IMR-90 (cell line): ENCODE results near the gene TRIM41. TPM values are rescaled to one million over a fixed set of nuclear protein-coding genes. Genes with fewer than 3 reads are reported as not detected.
A peak's percentile ranks its signal among the peaks of the same experiment; 100 is the strongest.

Source experiments
- ATAC-seq: fragments of 200-7000 bp; cut with Tn5 transposase; 2 replicates; pipeline ENCODE4 v1.9.1; 2020; ENCODE audit warnings: low read depth, mild to moderate bottlenecking, moderate library complexity
- BruUV-seq: library from RNA; stranded (reverse); fragments of 400-500 nt; replicated peaks from 2 replicates; lab custom pipeline; 2021; lab: Mats Ljungman, UMichigan
- CTCF ChIA-PET: fragments of 300-600 bp; formaldehyde crosslinking; extraction: SDS; loops from one replicate; lab custom pipeline; 2021; ENCODE audit warnings: antibody characterized with exemption; lab: Yijun Ruan, JAX
- POLR2A ChIA-PET: fragments of 300-600 bp; sonication (Branson Sonifier 250); formaldehyde crosslinking; loops from one replicate; lab custom pipeline; 2022; ENCODE audit warnings: antibody characterized with exemption; ENCODE audit not compliant: unreplicated experiment; lab: Charles Lee
- DNase-seq: peaks from one replicate; pipeline ENCODE4 v3.0.0; 2013
- H2AFZ ChIP-seq: replicated peaks from 2 replicates; pipeline ENCODE3; 2013; ENCODE audit warnings: low read length, mild to moderate bottlenecking; ENCODE audit not compliant: poor library complexity
- H2AK5ac ChIP-seq: 2 replicates; pipeline ENCODE4 v1.6.1; 2013; ENCODE audit warnings: low read depth, low read length, inconsistent platforms
- H2AK9ac ChIP-seq: replicated peaks from 2 replicates; pipeline ENCODE3; 2013; ENCODE audit warnings: mild to moderate bottlenecking, low read depth, low read length, moderate library complexity; ENCODE audit not compliant: poor library complexity
- H2BK120ac ChIP-seq: 2 replicates; pipeline ENCODE4 v1.6.1; 2013; ENCODE audit warnings: low read depth, low read length, inconsistent platforms
- H2BK15ac ChIP-seq: 3 replicates; pipeline ENCODE4 v1.6.1; 2013; ENCODE audit warnings: low read depth, low read length, inconsistent platforms
- H2BK20ac ChIP-seq: 2 replicates; pipeline ENCODE4 v1.6.1; 2013; ENCODE audit warnings: low read depth, mild to moderate bottlenecking, inconsistent platforms, low read length, moderate library complexity
- H2BK5ac ChIP-seq: 2 replicates; pipeline ENCODE4 v1.6.1; 2013; ENCODE audit warnings: mild to moderate bottlenecking, low read depth, low read length, inconsistent platforms; ENCODE audit not compliant: poor library complexity, severe bottlenecking
- H3K14ac ChIP-seq: replicated peaks from 2 replicates; pipeline ENCODE4 v1.6.1; 2013; ENCODE audit warnings: low read depth, low read length, inconsistent platforms
- H3K18ac ChIP-seq: 2 replicates; pipeline ENCODE4 v1.6.1; 2013; ENCODE audit warnings: low read depth, low read length, control low read depth
- H3K23ac ChIP-seq: 2 replicates; pipeline ENCODE4 v1.6.1; 2013; ENCODE audit warnings: low read depth, low read length, inconsistent platforms
- H3K27ac ChIP-seq: 2 replicates; pipeline ENCODE4 v1.5.1; 2013; ENCODE audit warnings: mild to moderate bottlenecking, control low read depth, low read length; ENCODE audit not compliant: insufficient read depth
- H3K27me3 ChIP-seq: 2 replicates; pipeline ENCODE4 v1.6.1; 2013; ENCODE audit warnings: low read length; ENCODE audit not compliant: control insufficient read depth, insufficient read depth
- H3K36me3 ChIP-seq: 2 replicates; pipeline ENCODE4 v1.6.1; 2013; ENCODE audit warnings: low read length, mixed read lengths; ENCODE audit not compliant: control insufficient read depth, insufficient read depth
- H3K4ac ChIP-seq: 2 replicates; pipeline ENCODE4 v1.6.1; 2013; ENCODE audit warnings: low read depth, low read length, inconsistent platforms
- H3K4me1 ChIP-seq: 2 replicates; pipeline ENCODE4 v1.6.1; 2013; ENCODE audit warnings: low read length, mixed read lengths; ENCODE audit not compliant: control insufficient read depth, insufficient read depth
- H3K4me2 ChIP-seq: 2 replicates; pipeline ENCODE4 v1.6.1; 2013; ENCODE audit warnings: low read depth, mild to moderate bottlenecking, control low read depth, low read length, moderate library complexity
- H3K4me3 ChIP-seq: 2 replicates; pipeline ENCODE4 v1.5.1; 2013; ENCODE audit warnings: low read depth, mild to moderate bottlenecking, control low read depth, low read length, moderate library complexity; ENCODE audit not compliant: insufficient read depth
- H3K56ac ChIP-seq: 2 replicates; pipeline ENCODE4 v1.6.1; 2013; ENCODE audit warnings: low read length, inconsistent platforms; ENCODE audit not compliant: insufficient read depth; ENCODE audit errors: extremely low read depth
- H3K79me1 ChIP-seq, 2 experiments: 2 replicates each; pipeline ENCODE4 v1.6.1; 2013; ENCODE audit warnings: low read length in 2 of 2, inconsistent platforms in 1 of 2, low read depth in 1 of 2
- H3K9ac ChIP-seq: 2 replicates; pipeline ENCODE4 v1.6.1; 2013; ENCODE audit warnings: low read depth, low read length, control low read depth
- H3K9me1 ChIP-seq: 2 replicates; pipeline ENCODE4 v1.6.1; 2013; ENCODE audit warnings: low read length, inconsistent platforms; ENCODE audit not compliant: insufficient read depth
- H3K9me3 ChIP-seq: 2 replicates; pipeline ENCODE4 v1.6.1; 2013; ENCODE audit warnings: low read length; ENCODE audit not compliant: control insufficient read depth, insufficient read depth
- H4K20me1 ChIP-seq: 2 replicates; pipeline ENCODE4 v1.6.1; 2013; ENCODE audit warnings: low read length, inconsistent platforms; ENCODE audit not compliant: insufficient read depth
- H4K5ac ChIP-seq: 2 replicates; pipeline ENCODE4 v1.6.1; 2013; ENCODE audit warnings: mild to moderate bottlenecking, low read depth, low read length, control low read depth
- H4K8ac ChIP-seq, 2 experiments: 2 replicates each; pipeline ENCODE4 v1.6.1; 2013; ENCODE audit warnings: low read depth in 2 of 2, low read length in 2 of 2, control low read depth in 1 of 2, inconsistent platforms in 1 of 2
- H4K91ac ChIP-seq: 2 replicates; pipeline ENCODE4 v1.6.1; 2013; ENCODE audit warnings: low read depth, low read length, inconsistent platforms; ENCODE audit not compliant: insufficient read depth
- CEBPB ChIP-seq: IDR thresholded peaks from 2 replicates; pipeline ENCODE4 v1.6.1; 2012; ENCODE audit warnings: low read depth, low read length, improper control_type of control experiment
- CHD1 ChIP-seq: IDR thresholded peaks from 2 replicates; pipeline ENCODE4 v1.6.1; 2012; ENCODE audit warnings: low read depth, low read length, improper control_type of control experiment
- ELK1 ChIP-seq: fragments of 150-350 bp; IDR thresholded peaks from 2 replicates; pipeline ENCODE4 v1.6.1; 2016; ENCODE audit warnings: low read depth, mild to moderate bottlenecking, low read length, moderate library complexity, borderline replicate concordance
- MXI1 ChIP-seq: IDR thresholded peaks from 2 replicates; pipeline ENCODE4 v1.6.1; 2012; ENCODE audit warnings: low read depth, mild to moderate bottlenecking, low read length, moderate library complexity, borderline replicate concordance
- RCOR1 ChIP-seq: IDR thresholded peaks from 2 replicates; pipeline ENCODE4 v1.6.1; 2012; ENCODE audit warnings: mild to moderate bottlenecking, low read length, improper control_type of control experiment; ENCODE audit not compliant: insufficient replicate concordance
- RFX5 ChIP-seq: IDR thresholded peaks from 2 replicates; pipeline ENCODE4 v1.8.0; 2012; ENCODE audit warnings: low read depth, mild to moderate bottlenecking, low read length, moderate library complexity
- WGBS, 2 experiments: methylation state at CpG; one replicate each; pipeline versions ENCODE4 v1.1.5 to v1.1.7; 2013; ENCODE audit warnings: missing lambda C conversion rate in 2 of 2; ENCODE audit not compliant: insufficient read length in 1 of 2; ENCODE audit errors: extremely low coverage in 2 of 2; 5-methylcytosine and 5-hydroxymethylcytosine counted together
- dilution Hi-C: fragments of 300-500 bp; cut with HindIII; formaldehyde crosslinking; loops from one replicate; pipeline ENCODE4 v1.14.3; 2018; ENCODE audit warnings: low sequenced_read_pairs; ENCODE audit not compliant: unreplicated experiment
- in situ Hi-C: fragments of 300-500 bp; cut with MboI; formaldehyde crosslinking; loops from 3 replicates; pipeline ENCODE4 v1.14.3; 2019; ENCODE audit warnings: low sequenced_read_pairs, inconsistent platforms, mixed read lengths
- intact Hi-C: fragments of 100-400 bp; cut with micrococcal nuclease; formaldehyde crosslinking; loops from 2 replicates; pipeline ENCODE4 v1.10.0; 2022
- polyA plus RNA-seq, 3 experiments: library from polyadenylated mRNA; depleted of rRNA; stranded (reverse); fragments of >200 nt; gene quantifications; 2 replicates each; pipeline ENCODE4 v1.2.3, GENCODE V29; 2012; ENCODE audit warnings: low replicate concordance in 1 of 3
- total RNA-seq: library from RNA; depleted of rRNA; stranded (reverse); fragments of >200 nt; gene quantifications from 2 replicates; pipeline ENCODE4 v1.2.3, GENCODE V29; 2012

TRIM41 gene
- total and polyA plus RNA-seq, 2 of the 4 experiments (the other 2 are of a cell fraction) = 5.9 to 15.7 TPM

DNA sequence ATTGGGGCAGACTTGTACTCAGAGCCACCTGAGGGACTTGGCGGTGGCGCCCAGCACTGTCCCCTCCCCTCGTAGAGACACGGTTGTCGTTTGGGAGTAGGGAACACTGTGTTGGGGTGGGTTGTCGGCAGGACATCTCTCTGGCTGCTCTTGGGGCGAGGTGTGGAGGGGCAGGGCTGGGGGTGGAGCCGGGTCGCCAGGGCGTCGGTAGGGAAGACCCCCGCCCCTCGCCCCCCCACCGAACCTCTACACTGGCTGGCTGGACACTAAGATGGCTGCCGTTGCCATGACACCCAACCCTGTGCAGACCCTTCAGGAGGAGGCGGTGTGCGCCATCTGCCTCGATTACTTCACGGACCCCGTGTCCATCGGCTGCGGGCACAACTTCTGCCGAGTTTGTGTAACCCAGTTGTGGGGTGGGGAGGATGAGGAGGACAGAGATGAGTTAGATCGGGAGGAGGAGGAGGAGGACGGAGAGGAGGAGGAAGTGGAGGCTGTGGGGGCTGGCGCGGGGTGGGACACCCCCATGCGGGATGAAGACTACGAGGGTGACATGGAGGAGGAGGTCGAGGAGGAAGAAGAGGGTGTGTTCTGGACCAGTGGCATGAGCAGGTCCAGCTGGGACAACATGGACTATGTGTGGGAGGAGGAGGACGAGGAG lies 778 bp downstream of the TRIM41 start:
- H3K79me1 ChIP-seq = peaks cover 13 to 33% of the 10 kb centered on the region in 2 experiments
- peak overlapping the region; percentile 97 for H3K4me2 ChIP-seq
- H3K27ac ChIP-seq = peak overlapping the region; percentile 92
- H3K9ac ChIP-seq = peak overlapping the region; percentile 80
- peak overlapping the region; percentile 100 for H2AK9ac ChIP-seq
- peak; percentile 5 for ATAC-seq
- peak overlapping the region; percentile 82 for H3K4me3 ChIP-seq
- TF ChIP-seq CEBPB (peak; percentile 12; the same call in 1 of the 2 replicates), RCOR1 (no peak), MXI1 (peak; percentile 46; the same call in 1 of the 2 replicates), ELK1 (no peak), RFX5 (no peak), CHD1 (peak; percentile 78; the same call in 1 of the 2 replicates)
- peak overlapping the region; percentile 89 for H3K14ac ChIP-seq
- BruUV-seq = no TSS peak
- H4K91ac ChIP-seq = peak overlapping the region; percentile 84
- dilution Hi-C loops (no loop called here), intact Hi-C loops (loop anchor here (1.0 to 2.0 kb wide), 4 partner anchors 20 to 422 kb away; partner anchors contain the start of gene MGAT1), in situ Hi-C loops (no loop called here)
- ChIA-PET CTCF (no interaction called here), POLR2A (interaction anchor here (1.0 kb wide), 1 partner anchor 17 kb away, joined by 3 read pairs; no protein-coding TSS in a partner anchor)
- H3K4me1 ChIP-seq = peaks cover 6% of the 10 kb centered on the region
- peak; percentile 40 for DNase-seq
- H2AFZ ChIP-seq = peak overlapping the region; percentile 99
- no peak overlapping the region for H2BK20ac ChIP-seq
- no peaks in the 10 kb centered on the region for H3K9me3 ChIP-seq
- peak overlapping the region; percentile 91 for H4K5ac ChIP-seq
- H2BK5ac ChIP-seq = peak overlapping the region; percentile 94
- no peaks in the 10 kb centered on the region for H3K27me3 ChIP-seq
- peaks cover 3% of the 10 kb centered on the region; the same call in 1 of the 2 replicates for H3K36me3 ChIP-seq
- H3K9me1 ChIP-seq = peaks cover 14% of the 10 kb centered on the region
- H2BK120ac ChIP-seq = peak overlapping the region; percentile 43; the same call in 1 of the 2 replicates
- H3K18ac ChIP-seq = peak overlapping the region; percentile 68
- H2AK5ac ChIP-seq = peak overlapping the region; percentile 98
- H3K4ac ChIP-seq = peak overlapping the region; percentile 97
- peak overlapping the region; percentile 68 to 99; a peak in 3 of 4 replicates for H4K8ac ChIP-seq
- peak overlapping the region; percentile 57 for H3K23ac ChIP-seq
- peaks cover 10% of the 10 kb centered on the region for H4K20me1 ChIP-seq
- H3K56ac ChIP-seq = peak overlapping the region; percentile 84
- WGBS, 2 experiments = 4% methylated on average over 12 of the region's 31 CpGs; no CpG with 5 or more reads in 1 of the 2 experiments
- peak overlapping the region; percentile 30; the same call in 2 of the 3 replicates for H2BK15ac ChIP-seq
